ENCODE data around the gene MISP3.

The MISP3 gene

DNA sequence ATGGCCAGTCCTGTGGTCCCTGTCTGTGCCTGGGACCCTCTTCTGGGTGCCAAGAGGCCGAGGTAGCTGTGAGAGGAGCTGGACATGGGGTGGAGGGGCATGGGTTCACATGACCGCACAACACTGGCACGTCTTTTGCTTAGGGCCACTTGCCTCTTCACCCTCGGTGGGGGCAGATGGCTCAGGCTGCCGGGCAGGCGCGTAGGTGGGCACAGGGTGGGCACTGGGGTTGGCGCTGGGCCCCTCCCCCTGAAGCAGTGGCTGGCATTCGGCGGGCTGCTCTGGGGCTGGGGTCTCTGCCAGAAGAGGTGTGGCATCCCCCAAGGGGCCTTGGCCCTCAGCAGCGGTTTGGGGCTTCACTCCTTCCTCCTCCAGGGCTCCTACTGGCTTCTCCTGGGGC, 19.1 kb upstream of the MISP3 start:
- DNase-seq (ENCODE audit: low read depth, low spot score): no peak

GRCh38 chr19:14054099-14054498, 18.5 kb upstream of the MISP3 start:
- no peak for DNase-seq (ENCODE audit: low read depth, low spot score)

- no peak for DNase-seq (ENCODE audit: low read depth, low spot score)
These were observed 17.9 kb upstream of the MISP3 start for GRCh38 chr19:14054721-14055120.

GRCh38 chr19:14055396-14055795, 17.2 kb upstream of the MISP3 start:
- no peak for DNase-seq (ENCODE audit: low read depth, low spot score)

GRCh38 chr19:14056069-14056666, 16.4 kb upstream of the MISP3 start:
- no peak for DNase-seq (ENCODE audit: low read depth, low spot score)

GRCh38 chr19:14056741-14057356, 15.7 kb upstream of the MISP3 start:
- DNase-seq (ENCODE audit: low read depth, low spot score): no peak

DNA sequence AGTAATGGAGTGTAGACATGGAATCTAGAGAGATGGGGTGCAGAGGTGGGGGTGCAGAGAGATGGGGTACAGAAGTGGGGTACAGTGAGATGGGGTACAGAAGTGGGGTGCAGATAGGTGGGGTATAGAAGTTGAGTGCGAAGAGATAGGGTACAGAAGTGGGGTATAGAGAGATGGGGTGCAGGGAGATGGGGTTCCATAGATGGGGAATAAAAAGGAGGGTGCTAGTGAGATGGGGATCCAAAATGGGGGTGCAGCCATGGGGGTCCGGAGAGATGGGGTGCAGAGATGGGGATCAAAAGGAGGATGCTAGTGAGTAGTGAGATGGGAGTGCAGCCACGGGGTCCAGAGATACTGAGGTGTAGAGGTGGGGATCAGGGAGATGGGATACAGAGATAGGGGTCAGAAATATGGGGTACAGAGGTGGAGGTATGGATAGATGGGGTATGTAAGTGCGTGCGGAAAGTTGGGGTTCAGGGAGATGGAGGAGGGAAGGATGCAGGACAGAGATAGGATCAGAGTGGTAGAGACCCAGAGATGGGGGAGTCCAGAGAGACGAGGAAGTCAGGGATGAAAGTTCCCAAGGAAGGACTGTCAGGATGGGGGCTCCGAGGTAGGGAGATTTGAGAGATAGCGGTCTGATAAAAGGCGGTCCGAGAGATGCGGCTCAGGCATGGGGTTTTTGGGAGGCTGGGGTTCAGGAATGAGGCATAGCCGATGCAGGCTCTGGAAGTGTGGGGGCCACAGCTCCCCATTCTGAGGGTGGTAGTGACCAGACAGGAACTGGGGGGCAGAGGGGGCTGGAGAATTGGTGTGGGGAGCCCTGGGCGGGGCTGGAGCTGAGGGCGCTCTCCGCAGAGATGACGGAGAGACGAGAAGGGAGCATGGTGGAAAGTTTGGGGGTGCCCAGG, 14.1 kb upstream of the MISP3 start:
- no peak for DNase-seq (ENCODE audit: low read depth, low spot score)

DNA sequence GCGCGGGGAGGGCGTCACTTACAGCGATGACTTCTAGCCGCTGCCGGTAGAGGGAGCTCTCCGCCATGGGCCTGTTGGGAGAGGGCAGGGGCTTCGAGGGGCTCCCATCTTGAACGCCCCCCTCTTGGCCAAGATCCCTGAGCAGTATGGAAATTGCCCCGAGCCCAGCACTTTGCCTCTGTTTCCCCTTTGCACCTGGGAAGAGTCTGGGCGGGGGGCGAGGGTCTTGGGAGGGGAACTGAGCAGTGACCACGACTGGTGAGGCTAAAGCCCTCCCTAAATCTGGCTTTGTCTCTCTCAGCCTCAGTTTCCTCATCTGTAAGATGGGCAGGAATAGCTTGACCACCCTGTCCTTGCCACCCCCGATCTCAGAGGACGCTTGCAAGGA, 13.5 kb upstream of the MISP3 start:
- DNase-seq (ENCODE audit: low read depth, low spot score): no peak

GRCh38 chr19:14059652-14060155, 12.9 kb upstream of the MISP3 start:
- DNase-seq (ENCODE audit: low read depth, low spot score): no peak

DNA sequence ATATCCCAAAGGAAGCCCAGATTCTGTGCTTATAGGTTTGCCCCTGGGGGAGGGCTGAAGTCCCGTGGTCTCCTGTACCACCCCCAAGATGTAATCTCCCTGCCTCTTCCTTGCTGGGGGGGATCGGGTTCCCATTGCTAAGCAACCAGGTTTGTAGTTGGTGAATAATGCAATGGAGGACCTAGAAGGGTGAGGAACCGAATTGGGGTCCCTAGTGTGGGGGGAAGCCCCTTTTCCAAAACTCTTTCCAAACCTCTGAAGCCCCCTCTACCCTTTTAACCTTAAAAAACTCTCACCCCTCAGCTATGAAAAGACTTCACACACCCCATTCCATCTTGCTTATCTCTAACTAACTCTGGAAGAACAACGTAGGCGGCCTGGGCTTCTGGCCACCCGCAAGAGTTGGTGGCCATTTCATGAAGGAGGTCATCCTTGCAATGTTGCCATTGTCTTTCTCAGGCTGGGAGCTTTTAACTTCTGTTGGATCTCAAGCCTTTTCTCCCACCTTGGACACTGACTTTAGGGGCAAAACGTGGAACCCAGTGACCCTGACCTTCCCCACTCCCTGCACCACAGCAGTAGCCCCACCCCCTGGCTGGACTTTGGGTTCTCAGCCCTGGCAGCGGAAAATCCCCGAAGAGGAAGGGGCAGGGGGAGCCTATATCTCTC, 11.4 kb upstream of the MISP3 start:
- DNase-seq (ENCODE audit: low read depth, low spot score): no peak

GRCh38 chr19:14061751-14062557, 10.6 kb upstream of the MISP3 start, which contains the start of gene PALM3:
Gene PALM3 (minus strand): TSS chr19:14062076. CDS start chr19:14061980, 96 bp downstream.
- no peak for DNase-seq (ENCODE audit: low read depth, low spot score)

DNA sequence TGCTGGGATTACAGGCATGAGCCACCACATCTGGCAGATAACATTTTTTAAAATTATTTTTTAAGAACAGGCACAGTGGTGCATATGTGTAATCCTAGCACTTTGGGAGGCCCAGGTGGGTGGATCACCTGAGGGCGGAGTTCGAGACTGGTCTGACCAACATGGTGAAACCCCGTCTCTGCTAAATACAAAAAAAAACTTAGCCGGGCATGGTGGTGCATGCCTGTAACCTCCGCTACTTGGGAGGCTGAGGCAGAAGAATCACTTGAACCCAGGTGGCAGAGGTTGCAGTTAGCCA, 10.1 kb upstream of the MISP3 start:
- no peak for DNase-seq (ENCODE audit: low read depth, low spot score)

GRCh38 chr19:14063105-14063504, 9.5 kb upstream of the MISP3 start:
- DNase-seq (ENCODE audit: low read depth, low spot score): no peak

GRCh38 chr19:14066134-14066533, 6.5 kb upstream of the MISP3 start:
- no peak for DNase-seq (ENCODE audit: low read depth, low spot score)

- DNase-seq (ENCODE audit: low read depth, low spot score): no peak
These were observed 2.1 kb upstream of the MISP3 start for GRCh38 chr19:14070268-14071050.

DNA sequence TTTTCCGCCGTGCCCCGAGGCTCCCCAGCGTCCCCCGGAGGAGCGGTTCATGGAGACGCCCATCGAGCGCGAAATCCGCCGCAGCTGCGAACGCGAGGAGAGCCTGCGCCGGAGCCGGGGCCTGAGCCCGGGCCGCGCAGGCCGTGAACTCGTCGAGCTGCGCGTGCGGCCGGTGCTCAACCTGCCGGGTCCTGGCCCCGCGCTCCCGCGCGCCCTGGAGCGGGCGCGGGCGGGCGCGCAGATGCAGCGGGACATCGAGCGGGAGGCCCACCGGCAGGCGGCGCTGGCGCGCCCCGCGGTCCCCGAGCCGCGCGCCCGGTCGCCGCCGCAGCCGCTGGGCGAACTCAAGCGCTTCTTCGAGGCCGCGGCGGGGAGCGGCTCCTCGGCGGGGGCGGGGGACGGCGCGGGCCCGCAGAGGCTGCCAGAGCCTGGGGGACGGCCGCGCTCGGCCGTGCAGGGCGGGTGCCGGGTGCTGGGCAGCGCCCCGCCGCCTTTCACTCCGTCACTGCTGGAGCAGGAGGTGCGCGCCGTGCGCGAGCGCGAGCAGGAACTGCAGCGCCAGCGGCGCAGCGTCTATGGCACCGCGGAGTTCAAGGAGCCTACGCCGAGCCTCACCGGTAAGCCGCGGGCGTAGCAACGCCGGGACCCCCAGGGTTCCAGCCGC, 807 bp downstream of the MISP3 start:
- DNase-seq (ENCODE audit: low read depth, low spot score): no peak

DNA sequence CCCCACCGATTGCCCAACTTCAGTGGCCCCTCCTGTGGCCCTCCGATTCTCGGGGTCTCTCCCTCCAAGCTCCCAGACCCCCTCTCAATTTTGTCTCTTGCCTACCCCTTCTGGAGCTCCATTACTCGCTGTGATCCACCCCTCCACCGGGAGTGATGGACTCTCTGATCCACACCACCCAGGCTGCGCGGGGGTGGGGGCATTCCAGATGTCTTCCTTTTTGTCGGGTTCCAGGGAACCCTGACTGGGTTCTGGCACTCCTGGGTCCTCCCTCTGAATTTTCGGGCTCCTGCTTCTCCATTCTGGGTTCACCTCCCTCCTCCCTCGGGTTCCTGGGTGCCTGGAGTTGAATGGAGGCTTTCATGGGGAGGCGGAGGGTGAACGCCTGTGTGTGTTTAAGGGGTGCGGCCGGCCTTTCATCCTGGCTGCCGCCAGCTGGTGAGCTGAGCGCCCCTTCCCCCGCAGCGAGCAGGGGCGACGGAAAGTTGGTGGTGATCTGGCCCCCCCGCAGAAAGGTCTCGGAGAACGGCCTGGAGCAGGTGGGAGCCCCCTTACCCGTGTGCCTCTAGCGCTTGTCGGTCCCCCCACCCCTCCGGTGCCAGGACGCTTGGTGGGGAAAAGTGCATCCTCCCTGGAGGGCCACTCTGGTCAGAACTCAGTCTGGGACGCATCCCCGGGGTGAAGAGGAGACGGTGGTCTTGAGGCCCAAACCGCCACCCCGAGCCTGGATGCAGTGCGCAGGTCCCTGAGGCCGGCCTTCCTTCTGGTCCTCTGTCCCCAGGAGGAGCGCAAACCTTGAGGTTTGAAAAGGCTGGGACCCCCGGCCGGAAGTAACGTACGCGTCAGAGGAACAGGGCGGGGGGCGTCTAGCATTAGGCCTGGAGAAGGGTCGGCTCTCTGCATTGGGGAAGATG, 1.6 kb downstream of the MISP3 start:
- DNase-seq (ENCODE audit: low read depth, low spot score): no peak

DNA sequence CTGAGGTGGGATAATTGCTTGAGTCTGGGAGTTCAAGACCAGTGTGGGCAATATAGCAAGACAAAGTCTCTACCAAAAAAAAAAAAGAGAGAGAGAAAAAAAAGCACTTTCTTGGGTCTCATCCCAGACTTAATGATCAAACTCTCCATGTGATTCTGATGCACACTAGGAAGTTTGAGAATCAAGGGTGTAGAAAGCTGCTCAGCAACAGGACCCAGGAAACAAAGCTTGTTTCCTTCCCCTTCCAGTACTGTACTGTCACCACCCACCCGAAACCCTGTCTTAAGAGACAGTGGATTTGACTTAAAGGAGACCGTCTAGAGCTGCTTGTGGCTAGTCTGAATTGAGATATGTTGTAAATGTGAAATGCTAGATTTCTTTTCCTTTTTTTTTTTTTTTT, 5.8 kb downstream of the MISP3 start:
- no peak for DNase-seq (ENCODE audit: low read depth, low spot score)
